Heart right ventricle (tissue), 16 donors: ENCODE measurements around the gene NEURL2. TPM values are rescaled to one million over a fixed set of nuclear protein-coding genes. Genes with fewer than 3 reads are reported as not detected.

Source experiments
- ATAC-seq, 8 donors: fragments of 200-7000 bp; cut with Tn5 transposase; one replicate each; pipeline ENCODE4 v1.9.1; 2020; ENCODE audit warnings: mild to moderate bottlenecking in 8 of 8, moderate library complexity in 8 of 8, moderate number of reproducible peaks in 1 of 8
- DNase-seq, 2 donors: peaks; one replicate each; pipeline ENCODE4 v3.0.0-alpha.2; 2020
- H3K27ac ChIP-seq, 10 donors: fragments of 200-600 bp; sonication (generic) in 2 of 10; one replicate each; pipeline versions ENCODE4 v1.5.0 to v1.8.0; 2020 to 2022; ENCODE audit warnings: mild to moderate bottlenecking in 3 of 10
- H3K27me3 ChIP-seq, 7 donors: fragments of 200-600 bp; one replicate each; pipeline ENCODE4 v1.8.0; 2021 to 2022; ENCODE audit warnings: mild to moderate bottlenecking in 2 of 7
- H3K36me3 ChIP-seq, 9 donors: fragments of 200-600 bp; sonication (generic) in 1 of 9; one replicate each; pipeline versions ENCODE4 v1.5.0 to v1.8.0; 2020 to 2022; ENCODE audit warnings: mild to moderate bottlenecking in 2 of 9
- H3K4me1 ChIP-seq, 9 donors: fragments of 200-600 bp; sonication (generic) in 1 of 9; one replicate each; pipeline versions ENCODE4 v1.5.0 to v1.8.0; 2020 to 2022; ENCODE audit warnings: mild to moderate bottlenecking in 4 of 9
- H3K4me3 ChIP-seq, 10 donors: fragments of 200-600 bp; sonication (generic) in 2 of 10; one replicate each; pipeline versions ENCODE4 v1.5.0 to v1.8.0; 2020 to 2022; ENCODE audit warnings: mild to moderate bottlenecking in 7 of 10, moderate library complexity in 2 of 10
- H3K9me3 ChIP-seq, 11 donors: fragments of 200-600 bp in 10 of 11; sonication (generic) in 2 of 11; one replicate each; pipeline versions ENCODE4 v1.5.0 to v1.8.0; 2013 to 2022; ENCODE audit warnings: mild to moderate bottlenecking in 2 of 11, control low read depth in 1 of 11, moderate library complexity in 1 of 11
- WGBS, 2 donors: extraction: QIAGEN DNeasy Blood & Tissue Kit; methylation state at CpG; one replicate each; pipeline ENCODE4 v1.1.7; 2013; ENCODE audit warnings: inconsistent platforms in 1 of 2; 5-methylcytosine and 5-hydroxymethylcytosine counted together
- intact Hi-C, 10 donors: fragments of 100-400 bp; cut with DNase I; formaldehyde crosslinking; loops; one replicate each; pipeline versions ENCODE4 v1.11.1 to v1.14.2; 2022
- polyA plus RNA-seq, 2 donors: library from polyadenylated mRNA; stranded (reverse); fragments of 200-250 nt; gene quantifications; one replicate each; pipeline ENCODE4 v1.2.3, GENCODE V29; 2013
- total RNA-seq, 10 donors: library from RNA; stranded (reverse); fragmentation: NEBNext Ultra II Directional in 3 of 10; extraction: Animal tissue kit (Norgen Biotek cat#: 25700) in 3 of 10; gene quantifications; one replicate each; pipeline versions ENCODE4 v1.2.1 to v1.2.4, GENCODE V29; 2021 to 2023
- TF ChIP-seq, protein P1 (sequence below), 9 donors: fragments of 200-600 bp; sonication (generic) in 2 of 9; IDR thresholded peaks; one replicate each; pipeline versions ENCODE4 v1.5.0 to v1.8.0; 2021 to 2022; ENCODE audit warnings: antibody characterized with exemption in 9 of 9, mild to moderate bottlenecking in 5 of 9, moderate library complexity in 1 of 9
- donor health status: Arrhythmogenic right ventricular cardiomyopathy.
- donor health status: ischemic (EF 13 %, LVEDD 7.1; RV severe dilation, severe dysfunction).
- donor health status: healthy with polysubstance abuse.
- donor health status: DM: no; HTN: yes; CAD: no.
- donor health status: DM: no; HTN: no; CAD: no.
- donor health status: ischemic (EF 25% LVEDD 6.9; RV normal size, moderate dysfunction).
- donor health status: ischemic (EF 25% LVEDD 5.7; RV mildly dilated, moderate dysfunction).
- donor health status: healthy.
- donor health status: DM: yes; HTN: yes; CAD: no.
- donor health status: Ischemic cardiomyopathy.
- donor health status: ischemic (EF 35%, LVEDD 5.7; RV mildly dilated, moderate dysfunction).
- donor health status: nonischemic (EF 11% LVEDD 7.7; RV severe dilation, severe dysfunction).
- donor health status: DM: yes; HTN: yes; CAD: no.
- donor health status: PGD.
- donor health status: ischemic (EF 29% LVEDD 5.4; RV normal size, mild dysfunction).
- donor health status: nonischemic (EF 23%, LVEDD 6.1; RV moderate dilation, normal function).

The NEURL2 gene
- total and polyA plus RNA-seq, 12 donors, result 3.3 to 11.1 (median 7.8) TPM

DNA sequence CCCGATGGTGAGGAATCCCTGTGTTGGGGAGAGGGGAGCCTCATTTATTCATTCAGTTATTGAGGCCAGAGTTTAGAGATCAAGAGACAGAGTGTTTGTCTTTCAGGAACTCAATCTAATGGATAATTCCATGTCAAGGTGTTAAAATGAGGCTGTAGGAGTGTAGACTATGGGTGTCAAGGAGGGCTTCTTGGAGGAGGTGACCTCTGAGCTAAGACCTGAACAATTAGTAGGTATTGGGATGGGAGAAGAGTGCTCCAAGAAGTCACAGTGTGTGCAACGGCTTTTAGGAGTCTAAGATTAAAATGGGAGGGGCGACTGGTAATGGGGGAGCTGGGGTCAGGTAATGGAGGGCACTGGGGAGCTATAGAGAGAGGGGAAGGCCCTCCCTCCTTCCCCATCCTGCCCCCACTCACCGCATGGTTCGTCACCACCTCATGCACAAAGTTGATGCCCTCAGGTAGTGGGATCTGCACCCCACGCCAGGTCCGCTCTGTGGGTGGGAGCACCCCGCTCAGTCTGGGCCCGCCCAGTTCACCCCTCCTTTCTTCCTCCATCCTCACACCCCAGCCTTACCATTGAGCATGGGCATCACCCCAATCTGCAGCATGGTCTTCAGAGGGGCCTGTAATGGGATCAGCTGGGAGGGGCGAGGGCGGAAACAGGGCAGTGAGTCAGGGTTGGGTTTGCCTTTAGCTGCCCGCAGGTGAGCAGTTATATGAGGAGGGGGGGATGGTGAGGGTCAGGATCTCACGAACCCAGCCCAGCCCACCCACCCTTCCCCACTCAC, 8.2 kb upstream of the NEURL2 start:
- peak in 1 of 8 donors; percentile 6 for ATAC-seq
- intact Hi-C loops, result loop anchor here in 1 of 10 donors (10.0 kb wide), 1 partner anchor 66 kb away; no protein-coding TSS in a partner anchor
- no peak for DNase-seq
- Histone ChIP-seq H3K9me3 (no peaks in the 10 kb centered on the region), H3K4me3 (no peak overlapping the region), H3K36me3 (peaks cover 0 to 100% (median 56%) of the 10 kb centered on the region in 9 donors), H3K27me3 (no peaks in the 10 kb centered on the region), H3K27ac (no peak overlapping the region), H3K4me1 (no peaks in the 10 kb centered on the region)
- 88 to 92% methylated on average over 13 of the region's 13 CpGs for WGBS, 2 donors
- TF ChIP-seq, protein P1, sequence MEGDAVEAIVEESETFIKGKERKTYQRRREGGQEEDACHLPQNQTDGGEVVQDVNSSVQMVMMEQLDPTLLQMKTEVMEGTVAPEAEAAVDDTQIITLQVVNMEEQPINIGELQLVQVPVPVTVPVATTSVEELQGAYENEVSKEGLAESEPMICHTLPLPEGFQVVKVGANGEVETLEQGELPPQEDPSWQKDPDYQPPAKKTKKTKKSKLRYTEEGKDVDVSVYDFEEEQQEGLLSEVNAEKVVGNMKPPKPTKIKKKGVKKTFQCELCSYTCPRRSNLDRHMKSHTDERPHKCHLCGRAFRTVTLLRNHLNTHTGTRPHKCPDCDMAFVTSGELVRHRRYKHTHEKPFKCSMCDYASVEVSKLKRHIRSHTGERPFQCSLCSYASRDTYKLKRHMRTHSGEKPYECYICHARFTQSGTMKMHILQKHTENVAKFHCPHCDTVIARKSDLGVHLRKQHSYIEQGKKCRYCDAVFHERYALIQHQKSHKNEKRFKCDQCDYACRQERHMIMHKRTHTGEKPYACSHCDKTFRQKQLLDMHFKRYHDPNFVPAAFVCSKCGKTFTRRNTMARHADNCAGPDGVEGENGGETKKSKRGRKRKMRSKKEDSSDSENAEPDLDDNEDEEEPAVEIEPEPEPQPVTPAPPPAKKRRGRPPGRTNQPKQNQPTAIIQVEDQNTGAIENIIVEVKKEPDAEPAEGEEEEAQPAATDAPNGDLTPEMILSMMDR (IDR thresholded peaks at IDR 0.05), result no peak

DNA sequence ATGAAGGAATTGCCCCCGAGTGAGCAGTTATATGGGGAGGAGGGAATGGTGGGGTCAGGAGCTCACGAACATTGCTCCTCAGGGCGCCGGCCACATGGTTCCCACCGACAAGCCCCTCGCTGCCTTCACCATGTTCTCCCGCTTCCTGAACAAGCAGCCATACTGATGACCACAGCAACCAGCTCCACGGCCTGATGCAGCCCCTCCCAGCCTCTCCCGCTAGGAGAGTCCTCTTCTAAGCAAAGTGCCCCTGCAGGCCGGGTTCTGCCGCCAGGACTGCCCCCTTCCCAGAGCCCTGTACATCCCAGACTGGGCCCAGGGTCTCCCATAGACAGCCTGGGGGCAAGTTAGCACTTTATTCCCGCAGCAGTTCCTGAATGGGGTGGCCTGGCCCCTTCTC, 7.3 kb upstream of the NEURL2 start:
- no peak for DNase-seq
- H3K4me1 ChIP-seq, result peaks cover 0 to 8% (median 0%) of the 10 kb centered on the region in 9 donors
- peak in 1 of 8 donors; percentile 18 for ATAC-seq
- TF ChIP-seq, protein P1 (IDR thresholded peaks at IDR 0.05), result no peak
- 87 to 89% methylated on average over 12 of the region's 12 CpGs for WGBS, 2 donors
- no peaks in the 10 kb centered on the region for H3K9me3 ChIP-seq
- H3K4me3 ChIP-seq, result no peak overlapping the region
- H3K36me3 ChIP-seq, result peaks cover 0 to 100% (median 63%) of the 10 kb centered on the region in 9 donors
- H3K27ac ChIP-seq, result no peak overlapping the region
- H3K27me3 ChIP-seq, result no peaks in the 10 kb centered on the region
- intact Hi-C loops, result loop anchor here in 1 of 10 donors (10.0 kb wide), 1 partner anchor 67 kb away; no protein-coding TSS in a partner anchor

DNA sequence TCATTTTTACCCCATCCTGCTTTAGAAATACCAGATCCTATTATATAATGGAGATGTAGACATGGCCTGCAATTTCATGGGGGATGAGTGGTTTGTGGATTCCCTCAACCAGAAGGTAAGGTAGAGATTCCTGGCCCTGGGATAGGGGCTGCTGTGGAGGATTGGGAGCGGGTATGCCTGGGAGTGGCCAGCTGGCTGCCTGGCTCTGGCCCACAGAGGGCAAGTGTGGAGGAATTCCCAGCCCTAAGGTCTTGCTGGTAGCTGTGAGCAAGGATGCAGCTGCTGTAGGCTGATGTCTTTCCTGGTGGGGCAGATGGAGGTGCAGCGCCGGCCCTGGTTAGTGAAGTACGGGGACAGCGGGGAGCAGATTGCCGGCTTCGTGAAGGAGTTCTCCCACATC, 6.7 kb upstream of the NEURL2 start:
- H3K36me3 ChIP-seq, result peaks cover 0 to 100% (median 68%) of the 10 kb centered on the region in 9 donors

DNA sequence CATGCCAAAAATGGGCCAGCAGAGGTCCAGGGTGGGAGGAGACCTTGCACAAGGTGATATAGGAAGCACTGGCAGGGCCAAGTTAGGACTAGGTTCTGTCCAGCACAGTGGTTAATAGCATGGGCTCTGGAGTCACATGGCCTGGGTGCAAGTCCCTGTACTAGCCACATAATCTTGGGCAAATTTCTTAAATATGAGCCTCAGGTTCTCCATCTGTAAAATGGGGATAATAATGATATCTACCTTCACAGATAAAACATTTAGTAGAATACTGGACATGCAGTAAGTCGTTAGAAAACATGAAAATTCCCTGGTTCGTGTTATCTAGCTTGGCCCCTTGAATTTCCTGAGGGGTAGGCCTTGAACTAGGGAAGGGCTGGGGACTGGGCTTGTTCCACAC, 6.3 kb upstream of the NEURL2 start:
- no peak overlapping the region for H3K27ac ChIP-seq

More for the DNA sequence above, 6.7 kb upstream of the NEURL2 start:
- TF ChIP-seq, protein P1 (IDR thresholded peaks at IDR 0.05), result no peak
- 91 to 93% methylated on average over 7 of the region's 7 CpGs for WGBS, 2 donors
- Histone ChIP-seq H3K9me3 (no peaks in the 10 kb centered on the region), H3K27me3 (no peaks in the 10 kb centered on the region), H3K27ac (no peak overlapping the region), H3K4me1 (peaks cover 0 to 14% (median 3%) of the 10 kb centered on the region in 9 donors), H3K4me3 (no peak overlapping the region)
- intact Hi-C loops, result loop anchor here in 1 of 10 donors (10.0 kb wide), 1 partner anchor 67 kb away; no protein-coding TSS in a partner anchor
- ATAC-seq (no peak), DNase-seq (no peak)

More for the DNA sequence above, 6.3 kb upstream of the NEURL2 start:
- no peaks in the 10 kb centered on the region for H3K9me3 ChIP-seq
- peaks cover 0 to 18% (median 7%) of the 10 kb centered on the region in 9 donors for H3K4me1 ChIP-seq
- DNase-seq, result no peak
- 75 to 84% methylated on average over 2 of the region's 2 CpGs for WGBS, 2 donors
- H3K36me3 ChIP-seq, result peaks cover 0 to 99% (median 69%) of the 10 kb centered on the region in 9 donors
- TF ChIP-seq, protein P1 (IDR thresholded peaks at IDR 0.05), result no peak
- H3K4me3 ChIP-seq, result no peak overlapping the region
- no peak for ATAC-seq
- no peaks in the 10 kb centered on the region for H3K27me3 ChIP-seq
- intact Hi-C loops, result loop anchor here in 1 of 10 donors (10.0 kb wide), 1 partner anchor 68 kb away; no protein-coding TSS in a partner anchor
